Lower lobe of right lung (tissue), 2 donors: ENCODE data around the gene TBCEL. TPM values are rescaled to one million over a fixed set of nuclear protein-coding genes. Genes with fewer than 3 reads are reported as not detected.
A peak's percentile ranks its signal among the peaks of the same experiment; 100 is the strongest.

ENCODE experiments used
- ATAC-seq, 2 donors: fragments of 200-7000 bp; cut with Tn5 transposase; one replicate each; pipeline ENCODE4 v1.9.1; 2020 to 2022; ENCODE audit warnings: mild to moderate bottlenecking in 2 of 2, moderate library complexity in 2 of 2
- DNase-seq: peaks from one replicate; pipeline ENCODE4 v3.0.0-alpha.2; 2020
- H3K27ac ChIP-seq: fragments of 200-600 bp; one replicate; pipeline ENCODE4 v1.8.0; 2022
- H3K27me3 ChIP-seq: fragments of 200-600 bp; one replicate; pipeline ENCODE4 v1.8.0; 2022; ENCODE audit warnings: low read depth
- H3K36me3 ChIP-seq: fragments of 200-600 bp; one replicate; pipeline ENCODE4 v1.8.0; 2022; ENCODE audit warnings: mild to moderate bottlenecking
- H3K4me1 ChIP-seq: fragments of 200-600 bp; one replicate; pipeline ENCODE4 v1.8.0; 2022
- H3K4me3 ChIP-seq: fragments of 200-600 bp; one replicate; pipeline ENCODE4 v1.8.0; 2022; ENCODE audit warnings: mild to moderate bottlenecking
- H3K9me3 ChIP-seq: fragments of 200-600 bp; one replicate; pipeline ENCODE4 v1.8.0; 2022
- intact Hi-C: fragments of 100-400 bp; cut with DNase I; formaldehyde crosslinking; loops from one replicate; pipeline ENCODE4 v1.11.0; 2022
- total RNA-seq: library from RNA; stranded (reverse); fragmentation: NEBNext Ultra II Directional; extraction: Animal tissue kit (Norgen Biotek cat#: 25700); gene quantifications from one replicate; pipeline ENCODE4 v1.2.1, GENCODE V29; 2021
- TF ChIP-seq, protein P1 (sequence below): fragments of 200-600 bp; IDR thresholded peaks from one replicate; pipeline ENCODE4 v1.8.0; 2022; ENCODE audit warnings: antibody characterized with exemption, mild to moderate bottlenecking
- donor health status: DM: no; HTN: yes; CAD: no; lungs with severe emphysema.

The TBCEL gene
- total RNA-seq, 1 donor from 2014 or later = 38.7 TPM

DNA sequence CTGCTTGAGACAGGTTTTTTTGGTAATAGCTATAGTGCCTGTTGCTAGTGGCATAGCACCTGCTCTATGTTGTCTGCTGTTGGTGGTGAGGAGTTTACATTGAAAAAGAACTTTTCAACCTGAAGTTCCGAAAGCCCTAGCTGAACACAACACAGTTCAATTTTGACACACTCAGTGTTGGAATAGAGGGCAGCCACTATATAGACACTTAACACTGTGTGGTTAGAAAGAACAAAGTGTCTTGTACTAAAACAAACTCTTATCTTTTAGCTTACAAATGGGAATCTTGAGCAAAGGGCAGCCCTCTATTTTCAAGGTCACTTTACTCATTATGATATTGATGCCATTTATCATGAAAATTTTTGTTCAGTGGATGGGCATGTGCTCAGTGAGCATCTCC is 18.4 kb downstream of the TBCEL start:
- no peak for DNase-seq
- Histone ChIP-seq H3K4me1 (peaks cover 28% of the 10 kb centered on the region), H3K36me3 (peaks cover 10% of the 10 kb centered on the region), H3K4me3 (no peak overlapping the region), H3K27ac (peak overlapping the region; percentile 68), H3K9me3 (no peaks in the 10 kb centered on the region), H3K27me3 (no peaks in the 10 kb centered on the region)
- intact Hi-C loops = no loop called here
- ATAC-seq = peak; percentile 17 to 49
- TF ChIP-seq, protein P1, sequence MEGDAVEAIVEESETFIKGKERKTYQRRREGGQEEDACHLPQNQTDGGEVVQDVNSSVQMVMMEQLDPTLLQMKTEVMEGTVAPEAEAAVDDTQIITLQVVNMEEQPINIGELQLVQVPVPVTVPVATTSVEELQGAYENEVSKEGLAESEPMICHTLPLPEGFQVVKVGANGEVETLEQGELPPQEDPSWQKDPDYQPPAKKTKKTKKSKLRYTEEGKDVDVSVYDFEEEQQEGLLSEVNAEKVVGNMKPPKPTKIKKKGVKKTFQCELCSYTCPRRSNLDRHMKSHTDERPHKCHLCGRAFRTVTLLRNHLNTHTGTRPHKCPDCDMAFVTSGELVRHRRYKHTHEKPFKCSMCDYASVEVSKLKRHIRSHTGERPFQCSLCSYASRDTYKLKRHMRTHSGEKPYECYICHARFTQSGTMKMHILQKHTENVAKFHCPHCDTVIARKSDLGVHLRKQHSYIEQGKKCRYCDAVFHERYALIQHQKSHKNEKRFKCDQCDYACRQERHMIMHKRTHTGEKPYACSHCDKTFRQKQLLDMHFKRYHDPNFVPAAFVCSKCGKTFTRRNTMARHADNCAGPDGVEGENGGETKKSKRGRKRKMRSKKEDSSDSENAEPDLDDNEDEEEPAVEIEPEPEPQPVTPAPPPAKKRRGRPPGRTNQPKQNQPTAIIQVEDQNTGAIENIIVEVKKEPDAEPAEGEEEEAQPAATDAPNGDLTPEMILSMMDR = no peak

DNA sequence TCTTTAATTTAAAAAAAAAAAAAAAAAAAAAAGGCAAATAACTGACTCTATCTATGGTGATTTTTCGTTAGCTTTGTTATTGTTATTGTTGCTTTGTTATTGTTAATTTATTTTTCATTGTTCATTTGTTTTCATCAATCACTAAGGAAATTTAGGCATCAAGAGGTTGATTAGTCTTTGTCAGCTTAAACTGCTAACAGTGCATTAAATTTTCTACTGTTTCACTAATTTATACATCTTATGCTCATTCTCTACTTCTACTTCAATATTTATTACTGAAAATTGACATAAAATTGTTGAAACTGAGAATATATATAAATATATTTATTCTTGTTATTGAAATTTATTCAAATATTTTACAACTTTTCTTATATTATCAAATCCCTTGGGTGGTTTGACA is 24.0 kb downstream of the TBCEL start:
- Histone ChIP-seq H3K4me1 (no peaks in the 10 kb centered on the region), H3K9me3 (no peaks in the 10 kb centered on the region), H3K36me3 (peaks cover 40% of the 10 kb centered on the region), H3K27ac (no peak overlapping the region), H3K27me3 (no peaks in the 10 kb centered on the region), H3K4me3 (no peak overlapping the region)
- intact Hi-C loops = no loop called here
- DNase-seq = no peak
- TF ChIP-seq, protein P1 = no peak
- ATAC-seq = no peak

DNA sequence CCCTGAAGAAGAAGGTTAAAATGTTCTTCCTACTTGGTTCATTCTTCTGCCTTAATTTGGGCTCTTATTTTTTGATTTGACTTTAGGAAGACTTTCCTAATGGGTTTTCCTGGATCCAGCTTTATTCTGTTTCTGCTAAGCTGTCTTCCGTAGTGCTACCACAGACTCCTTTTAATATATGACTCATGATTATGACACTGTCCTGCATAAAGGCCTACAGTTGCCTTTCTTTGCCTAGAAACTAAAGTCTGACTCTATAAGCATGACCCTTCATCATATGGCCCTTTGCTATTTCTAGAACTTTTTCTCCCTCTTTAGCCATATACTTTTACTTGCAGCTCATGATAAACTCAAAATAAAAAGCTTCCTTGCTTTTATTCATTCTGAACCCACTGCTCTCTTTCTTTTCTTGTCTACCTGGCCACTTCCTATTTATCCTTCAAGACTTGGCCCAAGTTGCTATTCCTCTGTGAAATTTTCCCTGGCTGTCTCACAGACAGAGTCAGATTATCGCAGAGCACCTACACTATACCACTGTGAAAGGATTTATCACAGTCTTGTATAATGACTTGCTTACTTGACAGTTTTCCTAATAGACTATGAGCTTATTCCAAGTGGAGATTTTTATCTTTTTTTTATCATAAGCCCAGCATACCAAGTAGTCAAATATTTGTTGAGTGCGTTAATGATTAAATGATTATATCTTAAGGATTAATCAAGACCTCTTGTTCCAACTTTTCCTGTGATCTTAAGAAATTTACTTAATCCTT is 24.7 kb downstream of the TBCEL start:
- intact Hi-C loops = no loop called here
- DNase-seq (no peak), ATAC-seq (peak in 1 of 2 donors; percentile 78)
- TF ChIP-seq, protein P1 = no peak
- H3K9me3 ChIP-seq = no peaks in the 10 kb centered on the region
- H3K4me3 ChIP-seq = no peak overlapping the region
- peaks cover 48% of the 10 kb centered on the region for H3K36me3 ChIP-seq
- H3K27me3 ChIP-seq = no peaks in the 10 kb centered on the region
- no peaks in the 10 kb centered on the region for H3K4me1 ChIP-seq
- H3K27ac ChIP-seq = no peak overlapping the region

DNA sequence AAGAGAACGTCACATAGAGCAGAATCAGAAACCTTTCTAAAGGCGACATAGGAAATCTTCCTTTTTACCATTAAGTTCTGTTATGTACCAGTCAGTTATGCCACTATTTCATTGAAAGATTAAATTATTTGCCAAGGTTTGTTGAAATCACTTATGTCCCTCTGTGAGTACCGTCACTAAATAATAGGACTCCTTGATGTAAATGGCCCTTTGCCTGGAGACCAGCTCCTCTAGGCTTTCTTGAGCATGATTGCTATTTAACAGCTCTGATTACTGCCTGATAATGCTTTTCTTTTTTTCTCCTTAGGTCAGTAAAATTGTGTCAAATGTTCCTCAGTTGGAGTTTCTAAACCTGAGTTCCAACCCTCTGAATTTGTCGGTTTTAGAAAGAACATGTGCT is 29.3 kb downstream of the TBCEL start:
- TF ChIP-seq, protein P1 = no peak
- Histone ChIP-seq H3K27me3 (no peaks in the 10 kb centered on the region), H3K4me3 (no peak overlapping the region), H3K36me3 (peaks cover 65% of the 10 kb centered on the region), H3K9me3 (no peaks in the 10 kb centered on the region), H3K27ac (no peak overlapping the region), H3K4me1 (no peaks in the 10 kb centered on the region)
- ATAC-seq (peak in 1 of 2 donors; percentile 63), DNase-seq (no peak)
- intact Hi-C loops = no loop called here

DNA sequence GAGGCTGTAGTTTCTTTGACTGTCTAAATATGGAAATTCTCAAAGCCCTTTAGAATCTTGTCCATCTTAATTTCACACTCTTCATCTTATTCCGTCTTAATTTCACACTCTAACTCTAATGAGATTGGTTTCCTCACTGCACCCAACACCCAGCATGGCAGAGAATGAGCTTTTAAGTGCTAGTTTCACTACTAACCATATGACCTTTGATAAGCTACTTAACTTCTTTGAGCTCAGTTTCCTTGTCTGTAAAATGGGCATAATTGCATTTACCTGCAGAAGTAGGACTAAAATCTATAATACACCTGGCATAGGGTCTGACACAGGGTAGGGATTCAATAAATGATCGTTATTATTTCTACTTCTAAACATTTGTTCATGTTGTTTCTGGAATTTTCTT is 30.4 kb downstream of the TBCEL start:
- Histone ChIP-seq H3K36me3 (peaks cover 64% of the 10 kb centered on the region), H3K27me3 (no peaks in the 10 kb centered on the region), H3K27ac (no peak overlapping the region), H3K9me3 (no peaks in the 10 kb centered on the region), H3K4me1 (no peaks in the 10 kb centered on the region), H3K4me3 (no peak overlapping the region)
- DNase-seq (no peak), ATAC-seq (no peak)
- intact Hi-C loops = no loop called here
- TF ChIP-seq, protein P1 = no peak
